Activated B cell treated with CpG ODN at 0.5 μM for 24 hours (primary cell): ENCODE data around the gene GSTM2. TPM values are rescaled to one million over a fixed set of nuclear protein-coding genes. Genes with fewer than 3 reads are reported as not detected.
A peak's percentile ranks its signal among the peaks of the same experiment; 100 is the strongest.
"Not testable (repeated sequence)": the region's sequence is repeated elsewhere in the genome, so short reads cannot be mapped to it uniquely, and the experiment has no call there.

Experiments
- ATAC-seq: fragments of 200-7000 bp; cut with Tn5 transposase; one replicate; pipeline ENCODE4 v1.10.0; 2021; ENCODE audit warnings: low read depth, mild to moderate bottlenecking, moderate library complexity
- CTCF ChIA-PET: fragments of 350-600 bp; sonication (Branson Sonifier 250); formaldehyde crosslinking; loops from one replicate; lab custom pipeline; 2021; ENCODE audit warnings: antibody characterized with exemption; lab: Charles Lee
- POLR2A ChIA-PET: fragments of 350-600 bp; sonication (Branson Sonifier 250); formaldehyde crosslinking; loops from one replicate; lab custom pipeline; 2021; ENCODE audit warnings: antibody characterized with exemption; lab: Charles Lee
- DNase-seq: peaks from one replicate; pipeline ENCODE4 v3.0.0; 2022
- H3K27ac Mint-ChIP-seq: one replicate; pipeline ENCODE4 v1.8.0; 2020; ENCODE audit warnings: mixed read lengths
- H3K27me3 Mint-ChIP-seq: one replicate; pipeline ENCODE4 v1.8.0; 2021; ENCODE audit warnings: mixed read lengths
- H3K36me3 Mint-ChIP-seq: one replicate; pipeline ENCODE4 v1.8.0; 2021; ENCODE audit warnings: low read depth, mixed read lengths
- H3K4me1 Mint-ChIP-seq: one replicate; pipeline ENCODE4 v1.8.0; 2021; ENCODE audit warnings: mixed read lengths
- H3K4me3 Mint-ChIP-seq: one replicate; pipeline ENCODE4 v1.8.0; 2020; ENCODE audit warnings: mild to moderate bottlenecking, mixed read lengths
- H3K9me3 Mint-ChIP-seq: one replicate; pipeline ENCODE4 v1.8.0; 2020; ENCODE audit warnings: mixed read lengths
- CTCF ChIP-seq: fragments of 200-600 bp; IDR thresholded peaks from one replicate; pipeline ENCODE4 v1.8.0; 2022; ENCODE audit warnings: antibody characterized with exemption, mild to moderate bottlenecking
- intact Hi-C: fragments of 100-400 bp; cut with micrococcal nuclease; formaldehyde crosslinking; loops from one replicate; pipeline ENCODE4 v1.15.1; 2024
- total RNA-seq: library from RNA; stranded (reverse); gene quantifications from 2 replicates; pipeline ENCODE4 v1.2.3, GENCODE V29; 2022

Gene GSTM2
- total RNA-seq, 1 donor from 2014 or later: 11.0 TPM

GRCh38 chr1:109661391-109661790 lies 6.5 kb upstream of the GSTM2 start:
- H3K27me3 Mint-ChIP-seq: no peaks in the 10 kb centered on the region
- intact Hi-C loops: no loop called here
- TF ChIP-seq CTCF: no peak
- no peak overlapping the region for H3K27ac Mint-ChIP-seq
- H3K9me3 Mint-ChIP-seq: no peaks in the 10 kb centered on the region
- H3K4me3 Mint-ChIP-seq: no peak overlapping the region
- DNase-seq (no peak), ATAC-seq (no peak)
- POLR2A ChIA-PET: no interaction called here
- CTCF ChIA-PET: no interaction called here
- peaks cover 9% of the 10 kb centered on the region for H3K4me1 Mint-ChIP-seq
- H3K36me3 Mint-ChIP-seq: peaks cover 19% of the 10 kb centered on the region

- H3K27me3 Mint-ChIP-seq: no peaks in the 10 kb centered on the region
- peaks cover 9% of the 10 kb centered on the region for H3K36me3 Mint-ChIP-seq
- H3K4me3 Mint-ChIP-seq: no peak overlapping the region
- DNase-seq (no peak), ATAC-seq (no peak)
- POLR2A ChIA-PET: no interaction called here
- no peak overlapping the region for H3K27ac Mint-ChIP-seq
- CTCF ChIA-PET: no interaction called here
- no peak for TF ChIP-seq CTCF
- H3K9me3 Mint-ChIP-seq: no peaks in the 10 kb centered on the region
- intact Hi-C loops: no loop called here
- H3K4me1 Mint-ChIP-seq: peaks cover 20% of the 10 kb centered on the region
These were observed 3.2 kb upstream of the GSTM2 start for GRCh38 chr1:109664671-109665070.

GRCh38 chr1:109668123-109668775 lies 392 bp downstream of the GSTM2 start:
- DNase-seq (no peak), ATAC-seq (peak; percentile 50)
- no peak for TF ChIP-seq CTCF
- Mint-ChIP-seq H3K36me3 (no peaks in the 10 kb centered on the region), H3K9me3 (no peaks in the 10 kb centered on the region), H3K27ac (no peak overlapping the region), H3K4me3 (peak overlapping the region; percentile 80), H3K4me1 (peaks cover 21% of the 10 kb centered on the region), H3K27me3 (no peaks in the 10 kb centered on the region)
- intact Hi-C loops: no loop called here
- POLR2A ChIA-PET: interaction anchor here (0.7 to 1.2 kb wide), 2 partner anchors 13 to 125 kb away, joined by 3 read pairs; partner anchors contain the start of gene GSTM4
- CTCF ChIA-PET: interaction anchor here (0.9 kb wide), 1 partner anchor 28 kb away, joined by 4 read pairs; no protein-coding TSS in a partner anchor

GRCh38 chr1:109669246-109669948 lies 1.5 kb downstream of the GSTM2 start:
- H3K36me3 Mint-ChIP-seq: no peaks in the 10 kb centered on the region
- POLR2A ChIA-PET: no interaction called here
- ATAC-seq: no peak
- intact Hi-C loops: no loop called here
- peaks cover 21% of the 10 kb centered on the region for H3K4me1 Mint-ChIP-seq
- no peaks in the 10 kb centered on the region for H3K27me3 Mint-ChIP-seq
- H3K9me3 Mint-ChIP-seq: no peaks in the 10 kb centered on the region
- peak overlapping the region; percentile 21 for H3K4me3 Mint-ChIP-seq
- CTCF ChIA-PET: interaction anchor here (1.2 to 1.6 kb wide), 2 partner anchors 107 to 315 kb away, joined by 3 to 4 read pairs; partner anchors contain the start of gene AHCYL1
- H3K27ac Mint-ChIP-seq: no peak overlapping the region
- no peak for TF ChIP-seq CTCF
- DNase-seq: no peak

DNA sequence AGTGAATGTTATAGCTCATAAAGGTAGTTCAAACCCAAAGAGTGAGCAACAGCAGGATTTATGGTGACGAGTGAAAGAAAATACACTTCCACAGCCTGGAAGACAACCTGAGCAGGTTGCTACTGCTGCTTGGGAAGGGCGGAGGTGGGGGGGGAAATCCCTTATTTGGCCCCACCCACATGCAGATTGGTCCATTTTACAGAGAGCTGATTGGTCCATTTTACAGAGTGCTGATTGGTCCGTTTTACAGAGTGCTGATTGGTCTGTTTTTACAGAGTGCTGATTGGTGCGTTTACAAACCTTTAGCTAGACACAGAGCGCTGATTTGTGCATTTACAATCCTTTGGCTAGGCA lies 2.1 kb downstream of the GSTM2 start:
- ChIA-PET CTCF (interaction anchor here (1.2 to 1.6 kb wide), 2 partner anchors 107 to 315 kb away, joined by 3 to 4 read pairs; partner anchors contain the start of gene AHCYL1), POLR2A (interaction anchor here (0.6 to 0.7 kb wide), 2 partner anchors 310 to 452 kb away, joined by 3 to 7 read pairs; no protein-coding TSS in a partner anchor)
- H3K9me3 Mint-ChIP-seq, DNase-seq, H3K27ac Mint-ChIP-seq, ATAC-seq, H3K27me3 Mint-ChIP-seq, H3K36me3 Mint-ChIP-seq, intact Hi-C loops: not testable (repeated sequence)
- Mint-ChIP-seq H3K4me1 (peaks cover 21% of the 10 kb centered on the region), H3K4me3 (peak overlapping the region; percentile 21)
